GM12865 (cell line): ENCODE data around the gene STARD13.

Source experiments
- DNase-seq: peaks from one replicate; pipeline ENCODE4 v3.0.0; 2010; ENCODE audit warnings: low read depth
- H3K4me3 ChIP-seq: 2 replicates; pipeline ENCODE4 v1.5.1; 2011; ENCODE audit warnings: mild to moderate bottlenecking, low read depth, low read length, control low read depth
- TF ChIP-seq, protein P1 (sequence below): IDR thresholded peaks from 2 replicates; pipeline ENCODE4 v1.5.1; 2011; ENCODE audit warnings: low read length, control low read depth, low read depth, inconsistent platforms; ENCODE audit not compliant: insufficient read depth; ENCODE audit errors: missing control alignments

The STARD13 gene

GRCh38 chr13:33265133-33265532, 20.4 kb downstream of the STARD13 start:
- no peak overlapping the region for H3K4me3 ChIP-seq
- TF ChIP-seq, protein P1, sequence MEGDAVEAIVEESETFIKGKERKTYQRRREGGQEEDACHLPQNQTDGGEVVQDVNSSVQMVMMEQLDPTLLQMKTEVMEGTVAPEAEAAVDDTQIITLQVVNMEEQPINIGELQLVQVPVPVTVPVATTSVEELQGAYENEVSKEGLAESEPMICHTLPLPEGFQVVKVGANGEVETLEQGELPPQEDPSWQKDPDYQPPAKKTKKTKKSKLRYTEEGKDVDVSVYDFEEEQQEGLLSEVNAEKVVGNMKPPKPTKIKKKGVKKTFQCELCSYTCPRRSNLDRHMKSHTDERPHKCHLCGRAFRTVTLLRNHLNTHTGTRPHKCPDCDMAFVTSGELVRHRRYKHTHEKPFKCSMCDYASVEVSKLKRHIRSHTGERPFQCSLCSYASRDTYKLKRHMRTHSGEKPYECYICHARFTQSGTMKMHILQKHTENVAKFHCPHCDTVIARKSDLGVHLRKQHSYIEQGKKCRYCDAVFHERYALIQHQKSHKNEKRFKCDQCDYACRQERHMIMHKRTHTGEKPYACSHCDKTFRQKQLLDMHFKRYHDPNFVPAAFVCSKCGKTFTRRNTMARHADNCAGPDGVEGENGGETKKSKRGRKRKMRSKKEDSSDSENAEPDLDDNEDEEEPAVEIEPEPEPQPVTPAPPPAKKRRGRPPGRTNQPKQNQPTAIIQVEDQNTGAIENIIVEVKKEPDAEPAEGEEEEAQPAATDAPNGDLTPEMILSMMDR: no peak
- no peak for DNase-seq

- DNase-seq: no peak
- no peak overlapping the region for H3K4me3 ChIP-seq
- TF ChIP-seq, protein P1: no peak
Measured at GRCh38 chr13:33264620-33264978, 21.0 kb downstream of the STARD13 start.

DNA sequence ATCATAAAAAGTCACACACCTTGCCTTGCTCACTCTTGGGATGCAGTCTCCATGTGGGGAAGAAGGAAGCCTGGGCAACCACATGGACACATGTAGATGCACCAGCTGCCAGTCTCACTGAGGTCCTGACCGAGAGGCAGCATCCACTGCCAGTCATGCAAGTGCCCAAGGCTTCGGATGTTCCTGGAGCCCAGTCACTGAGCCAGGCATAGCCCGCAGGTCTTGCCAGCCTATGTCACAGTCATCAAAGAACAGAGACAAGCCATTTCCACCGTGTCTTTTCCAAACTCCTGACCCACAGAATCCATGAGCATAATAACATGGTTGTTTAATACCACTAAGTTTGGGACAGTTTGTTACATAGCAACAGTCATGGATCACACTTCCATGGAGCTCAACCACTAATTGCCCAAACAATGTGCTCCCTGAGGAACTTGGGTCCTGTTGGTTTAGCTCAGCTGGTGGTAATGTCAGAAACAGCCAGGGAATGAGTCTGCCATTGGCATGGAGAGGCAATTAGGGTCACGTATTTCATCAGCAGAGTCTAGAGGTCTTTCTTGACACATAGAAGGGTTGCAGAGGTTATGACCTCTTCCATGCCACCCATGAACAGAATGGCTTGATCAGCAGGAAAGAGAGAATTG, 21.5 kb downstream of the STARD13 start:
- no peak overlapping the region for H3K4me3 ChIP-seq
- DNase-seq: no peak
- TF ChIP-seq, protein P1: no peak

GRCh38 chr13:33263484-33263883, 22.1 kb downstream of the STARD13 start:
- TF ChIP-seq, protein P1: no peak
- no peak for DNase-seq
- no peak overlapping the region for H3K4me3 ChIP-seq

GRCh38 chr13:33262997-33263396, 22.6 kb downstream of the STARD13 start:
- H3K4me3 ChIP-seq: no peak overlapping the region
- TF ChIP-seq, protein P1: peak; percentile 9
- DNase-seq: peak; percentile 30

GRCh38 chr13:33262594-33262993, 23.0 kb downstream of the STARD13 start:
- DNase-seq: no peak
- TF ChIP-seq, protein P1: no peak
- H3K4me3 ChIP-seq: no peak overlapping the region

- TF ChIP-seq, protein P1: no peak
- peak; percentile 4 for DNase-seq
- H3K4me3 ChIP-seq: no peak overlapping the region
Measured at GRCh38 chr13:33262062-33262487, 23.5 kb downstream of the STARD13 start.
